Uterus (tissue), 2 donors: ENCODE measurements around the gene TLX2.

Source experiments
- CTCF ChIP-seq, 4 experiments: fragments of 200-600 bp in 2 of 4; fragments of 450-650 bp in 2 of 4; sonication (generic) in 2 of 4; IDR thresholded peaks; one replicate each; pipeline ENCODE4 v1.5.1; 2016 to 2019; ENCODE audit warnings: antibody characterized with exemption in 4 of 4, mild to moderate bottlenecking in 2 of 4, moderate library complexity in 1 of 4
- POLR2A ChIP-seq, 2 donors: fragments of 450-650 bp; IDR thresholded peaks; one replicate each; pipeline ENCODE4 v1.6.1; 2016; ENCODE audit warnings: antibody characterized with exemption in 2 of 2, mild to moderate bottlenecking in 1 of 2, moderate library complexity in 1 of 2

- TF ChIP-seq CTCF (IDR thresholded peaks at IDR 0.05) (no peak), POLR2A (IDR thresholded peaks at IDR 0.05) (no peak)
Observed at GRCh38 chr2:74507926-74508520, 6.2 kb upstream of the TLX2 start.
